Kidney capillary endothelial cell (primary cell): ENCODE data around the gene HSD17B14.

ENCODE experiments used
- DNase-seq: peaks from one replicate; pipeline ENCODE4 v3.0.0-alpha.2; 2018; ENCODE audit warnings: low spot score

The HSD17B14 gene

GRCh38 chr19:48826606-48827020 is 9.7 kb downstream of the HSD17B14 start:
- DNase-seq: no peak

DNA sequence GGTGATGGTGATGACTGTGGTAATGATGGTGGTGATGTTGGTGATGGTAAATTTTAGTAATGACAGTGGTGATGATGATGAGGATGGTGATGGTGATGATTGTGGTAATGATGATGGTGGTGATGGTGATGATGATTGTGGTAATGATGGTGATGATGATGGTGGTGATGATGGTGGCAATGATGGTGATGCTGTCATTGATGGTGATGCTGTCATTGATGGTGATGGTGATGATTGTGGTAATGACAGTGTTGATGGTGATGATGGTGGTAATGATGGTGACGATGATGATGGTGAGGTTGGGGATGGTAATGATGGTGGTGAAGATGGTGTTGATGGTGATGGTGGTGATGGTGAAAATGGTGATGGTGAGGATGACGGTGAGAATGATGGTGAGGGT is 13.8 kb downstream of the HSD17B14 start:
- no peak for DNase-seq

- no peak for DNase-seq
These were observed 14.7 kb downstream of the HSD17B14 start for GRCh38 chr19:48821633-48822032.

DNA sequence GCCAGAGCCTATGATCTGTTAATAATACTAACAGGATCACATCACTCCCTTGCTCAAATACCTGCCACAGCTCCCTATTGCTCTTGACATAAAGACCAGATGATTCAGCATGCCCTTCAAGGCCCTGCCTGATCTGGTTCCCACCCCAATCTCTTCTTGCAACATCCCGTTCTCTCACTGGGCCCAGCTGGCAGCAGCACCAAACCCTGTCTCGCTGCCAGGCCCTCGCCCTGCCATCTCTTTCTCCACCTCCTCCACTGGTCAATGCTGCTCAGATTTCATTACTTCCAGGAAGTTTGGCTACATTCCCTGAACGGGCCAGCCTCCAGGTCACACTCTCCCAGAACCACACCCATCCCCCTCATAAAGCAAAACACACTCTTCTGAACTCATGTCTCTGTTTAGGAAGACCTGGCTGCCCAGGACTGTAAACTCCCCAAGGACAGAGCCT is 16.9 kb downstream of the HSD17B14 start:
- no peak for DNase-seq

GRCh38 chr19:48818234-48818820 is 18.0 kb downstream of the HSD17B14 start:
- no peak for DNase-seq

DNA sequence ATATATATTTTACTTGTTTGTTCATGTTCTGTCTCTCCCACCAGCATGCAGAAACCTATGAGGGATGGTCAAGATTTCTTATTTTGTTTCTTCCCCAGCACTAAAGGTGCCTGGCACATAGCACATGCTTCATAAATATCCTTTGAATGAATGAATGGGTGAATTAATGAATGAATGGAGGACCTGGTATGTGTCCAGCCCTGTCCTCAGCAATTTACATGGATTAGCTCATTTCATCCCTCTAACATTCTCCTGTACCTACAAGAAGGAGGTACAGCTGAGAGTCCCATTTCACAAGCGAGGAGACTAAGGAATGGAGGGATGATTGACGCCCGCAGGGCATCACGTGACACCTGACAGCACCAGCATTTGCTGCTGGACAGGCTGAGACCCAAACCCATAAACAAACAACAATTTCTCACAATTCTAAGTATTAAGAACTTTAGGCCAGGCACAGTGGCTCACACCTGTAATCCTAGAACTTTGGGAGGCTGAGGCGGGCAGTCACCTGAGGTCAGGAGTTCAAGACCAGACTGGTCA is 18.6 kb downstream of the HSD17B14 start:
- no peak for DNase-seq

- DNase-seq: no peak
These were observed 20.3 kb downstream of the HSD17B14 start for GRCh38 chr19:48815870-48816501.

DNA sequence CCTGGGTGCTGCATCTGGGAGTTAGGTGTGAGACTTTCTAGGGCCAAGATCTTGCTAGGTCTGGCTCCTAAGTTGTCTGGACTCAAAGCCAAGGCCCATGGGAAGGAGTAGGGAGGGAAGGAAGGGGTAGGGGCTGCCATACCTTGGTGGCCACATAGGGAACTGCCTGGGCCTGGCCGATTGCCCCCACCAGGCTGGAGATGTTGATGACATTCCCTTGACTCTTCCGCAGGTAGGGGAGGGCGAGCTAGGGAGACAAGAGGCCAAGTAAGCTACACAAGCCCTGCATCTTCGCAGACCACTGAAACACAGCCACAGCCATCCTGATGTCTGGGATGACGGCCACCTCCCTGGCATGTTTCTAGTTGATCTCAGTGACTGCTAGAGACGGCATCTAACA is 21.4 kb downstream of the HSD17B14 start:
- DNase-seq: no peak

DNA sequence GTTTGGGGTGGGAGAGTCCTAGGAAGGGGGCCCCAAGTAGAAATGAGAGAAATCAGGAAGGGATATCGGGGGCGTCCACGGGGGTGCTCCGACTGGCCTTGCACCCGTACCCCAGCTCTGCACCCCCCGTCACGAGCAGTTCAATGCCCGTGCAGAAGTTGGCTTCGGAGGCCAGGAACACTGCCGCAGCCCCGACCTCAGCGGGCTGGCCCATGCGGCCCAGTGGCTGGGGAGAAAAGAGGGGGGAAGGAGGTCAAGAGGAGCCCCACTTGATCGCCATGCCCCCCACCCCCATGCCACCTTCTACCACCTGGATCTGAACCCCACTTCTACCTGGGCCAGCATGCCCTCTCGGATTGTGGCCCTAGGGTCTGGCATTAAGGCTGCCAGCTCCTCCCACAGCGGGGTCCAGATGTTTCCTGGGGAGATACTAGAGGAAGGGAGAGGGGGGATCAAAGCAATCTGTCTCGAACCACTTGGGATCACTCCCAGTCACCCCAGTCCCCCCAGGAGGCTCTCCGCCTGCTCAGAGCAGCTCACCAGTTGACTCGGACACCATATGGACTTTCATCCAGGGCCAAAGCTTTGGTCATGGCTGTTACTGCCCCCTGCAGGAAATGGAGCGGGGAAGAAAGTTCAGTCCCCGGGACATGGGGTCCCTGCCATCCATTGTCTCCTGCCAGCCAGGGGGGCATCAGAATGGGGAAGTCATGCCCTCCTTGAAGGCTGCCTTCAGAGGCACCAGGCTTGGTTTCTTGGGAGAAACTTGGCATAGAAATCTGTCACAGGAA is 23.0 kb downstream of the HSD17B14 start:
- DNase-seq: no peak

GRCh38 chr19:48812094-48812929 is 24.0 kb downstream of the HSD17B14 start:
- DNase-seq: peak; percentile 25

DNA sequence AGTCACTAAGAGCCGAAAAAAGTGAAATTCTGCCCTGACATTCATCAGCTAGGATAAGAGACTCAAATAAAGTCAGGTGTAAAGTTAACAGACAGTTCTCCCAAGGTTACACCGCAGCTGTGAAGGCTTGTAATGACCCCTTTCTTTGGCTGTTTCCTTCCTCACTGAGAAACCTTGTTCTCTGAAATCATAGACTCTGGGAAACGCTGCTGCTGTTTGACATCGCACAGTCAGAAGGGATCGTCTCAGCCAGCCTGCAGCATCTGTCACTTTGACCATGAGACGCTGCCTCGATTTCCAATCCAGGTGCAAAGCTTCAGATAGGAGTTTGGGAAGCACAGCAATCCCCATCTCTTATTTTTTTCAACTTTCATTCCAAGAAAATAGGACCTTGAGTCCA is 26.1 kb downstream of the HSD17B14 start:
- peak; percentile 15 for DNase-seq

- DNase-seq: no peak
These were observed 28.5 kb downstream of the HSD17B14 start for GRCh38 chr19:48807590-48808308.

- no peak for DNase-seq
These were observed 29.3 kb downstream of the HSD17B14 start for GRCh38 chr19:48806818-48807589.

DNA sequence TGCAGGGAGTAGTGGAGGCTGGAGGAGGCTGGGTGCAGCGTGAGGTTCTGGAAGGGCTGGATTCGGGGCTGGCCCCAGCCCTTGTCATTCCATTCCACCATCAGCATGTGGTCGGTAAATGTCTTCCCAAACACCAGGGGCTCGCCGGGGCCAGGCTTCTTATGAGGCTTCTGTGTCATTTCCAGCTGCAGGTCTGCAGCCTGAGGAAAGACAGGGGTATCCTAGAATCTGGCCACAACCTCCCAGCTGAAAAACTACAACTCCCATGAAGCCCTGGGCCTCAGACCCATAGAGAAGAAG is 29.8 kb downstream of the HSD17B14 start:
- DNase-seq: peak; percentile 26

DNA sequence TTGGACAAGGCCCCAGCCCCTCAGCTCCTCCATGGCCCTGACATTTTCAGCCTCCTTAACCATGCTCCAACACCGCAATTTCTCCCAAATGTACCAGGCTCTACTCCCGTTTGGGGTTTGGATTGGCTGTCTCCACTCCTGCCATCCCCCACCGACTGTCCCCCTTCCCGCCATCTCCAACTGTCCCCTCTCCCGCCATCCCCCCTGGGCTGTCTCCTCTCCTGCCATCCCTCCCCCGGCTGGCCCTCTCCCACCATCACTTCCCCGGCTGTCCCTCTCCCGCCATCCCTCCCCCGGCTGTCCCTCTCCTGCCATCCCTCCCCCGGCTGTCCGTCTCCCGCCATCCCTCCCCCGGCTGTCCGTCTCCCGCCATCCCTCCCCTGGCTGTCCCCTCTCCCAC is 30.8 kb downstream of the HSD17B14 start:
- DNase-seq: no peak

DNA sequence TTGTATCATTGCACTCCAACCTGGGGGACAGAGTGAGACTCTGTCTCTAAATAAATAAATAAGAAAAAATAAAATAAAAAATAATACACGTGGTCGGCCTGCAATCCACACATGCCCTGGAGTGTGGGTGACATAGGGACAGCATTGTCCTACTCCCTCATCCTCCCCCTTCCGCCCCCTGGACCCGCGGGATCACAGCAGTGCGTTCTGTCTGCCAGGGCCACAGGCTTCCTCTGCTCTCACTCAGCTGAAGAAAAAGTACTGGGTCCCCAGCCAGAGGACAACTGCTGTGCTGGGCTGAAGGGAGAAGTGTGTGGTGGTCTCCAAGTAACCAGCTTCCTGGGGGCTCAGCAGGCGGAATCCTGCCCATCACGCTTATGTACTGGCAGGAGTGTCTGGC is 31.8 kb downstream of the HSD17B14 start:
- DNase-seq: no peak

DNA sequence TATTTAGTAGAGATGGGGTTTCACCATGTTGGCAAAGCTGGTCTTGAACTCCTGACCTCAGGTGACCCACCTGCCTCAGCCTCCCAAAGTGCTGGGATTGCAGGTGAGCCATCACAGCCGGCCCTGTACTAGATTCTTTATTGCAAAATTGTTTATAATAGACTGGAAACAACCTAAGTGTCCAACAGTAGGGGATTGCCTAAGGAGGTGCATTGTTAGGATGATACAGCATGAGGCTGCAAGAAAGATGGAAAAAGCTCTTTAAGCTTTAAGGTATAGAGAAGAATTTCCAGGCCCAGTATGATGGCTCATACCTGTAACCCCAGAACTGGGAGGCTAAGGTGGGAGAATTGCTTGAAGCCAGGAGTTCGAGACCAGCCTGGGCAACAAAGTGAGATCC is 33.7 kb downstream of the HSD17B14 start:
- DNase-seq: no peak

DNA sequence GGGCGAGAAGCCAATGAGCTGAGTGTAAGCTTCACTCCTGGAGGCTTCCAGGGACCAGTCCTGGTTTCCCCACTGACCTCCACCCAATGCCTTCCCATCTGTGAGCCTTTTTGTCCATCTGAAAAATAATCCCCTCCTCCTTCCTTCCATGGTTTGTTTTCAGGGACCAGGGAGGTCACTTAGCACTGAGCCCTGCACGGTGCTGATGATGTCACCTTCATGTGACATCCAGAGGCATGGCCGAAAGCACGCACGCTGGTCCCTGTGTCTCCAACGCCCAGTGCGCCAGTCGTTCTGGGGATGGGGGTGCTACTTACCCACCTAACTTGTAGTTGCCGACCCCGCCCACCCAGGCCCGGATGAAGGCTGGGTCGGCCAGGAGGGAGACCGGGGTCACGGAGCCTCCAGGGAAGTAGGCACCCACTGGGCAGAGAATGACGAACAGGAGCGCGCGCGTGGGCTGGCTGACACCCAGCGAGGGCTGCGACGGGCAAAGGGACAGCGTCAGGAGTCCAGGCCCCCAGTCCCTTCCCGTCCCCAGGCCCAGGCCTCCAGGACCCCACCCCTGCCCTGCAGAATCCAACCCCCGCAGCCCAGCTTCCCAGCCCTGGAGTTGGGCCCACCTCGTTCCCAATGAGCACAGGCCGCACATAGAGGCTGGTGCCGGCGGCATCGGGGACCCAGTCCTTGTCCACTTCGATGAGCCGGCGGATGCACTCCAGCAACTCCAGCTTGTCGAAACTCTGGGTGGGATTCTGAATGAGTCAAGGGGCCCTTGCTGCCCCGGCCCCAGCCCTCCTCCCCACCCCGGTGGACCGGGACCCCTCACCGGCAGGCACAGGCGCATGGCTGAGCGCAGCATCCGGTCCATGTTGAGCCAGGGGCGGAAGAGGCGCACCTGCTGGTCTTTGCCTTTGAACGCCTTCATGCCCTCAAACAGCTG is 36.7 kb downstream of the HSD17B14 start:
- no peak for DNase-seq

DNA sequence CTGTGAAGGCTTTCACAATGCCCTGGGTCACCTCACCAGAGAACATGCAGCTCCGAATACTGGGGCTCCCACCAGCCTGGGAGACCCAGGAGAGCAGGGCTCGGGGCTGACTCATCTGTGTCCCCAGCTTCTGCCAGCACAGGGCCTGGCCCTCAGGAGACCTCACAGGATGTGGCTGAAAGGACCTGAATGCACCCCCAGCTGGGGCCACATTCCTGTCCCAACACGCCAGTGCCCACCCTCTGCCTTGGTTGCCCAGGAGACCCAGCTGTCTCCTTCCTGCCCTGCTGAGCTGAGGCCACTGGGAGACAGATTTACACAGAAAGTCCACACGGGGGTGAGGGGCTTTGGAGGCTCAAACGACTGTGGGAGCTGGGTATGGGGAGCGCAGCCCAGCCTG is 37.4 kb downstream of the HSD17B14 start:
- no peak for DNase-seq

DNA sequence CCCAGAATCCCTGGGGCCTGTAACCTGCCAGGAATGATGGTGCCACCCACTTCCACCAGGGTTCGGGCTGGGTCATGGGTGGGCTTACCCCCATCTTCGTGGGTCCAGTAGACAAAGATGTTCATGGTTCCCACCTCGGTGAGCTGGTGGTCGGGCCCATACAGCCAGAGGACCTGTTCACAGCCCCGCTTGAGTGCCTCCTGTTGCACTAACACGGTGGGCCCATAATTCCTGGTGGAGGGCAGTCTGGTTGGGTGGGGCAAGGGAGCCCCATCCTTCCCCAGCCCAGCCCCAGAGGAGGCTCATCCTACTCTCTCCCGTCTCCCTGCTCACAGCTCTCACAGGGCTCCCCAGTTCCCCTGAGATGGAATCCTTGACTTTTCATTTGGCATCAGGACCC is 39.2 kb downstream of the HSD17B14 start:
- no peak for DNase-seq
